GM18951 (cell line): ENCODE measurements around the gene C17orf107.

Experiments
- POLR2A ChIP-seq: IDR thresholded peaks from 4 replicates; pipeline ENCODE4 v1.6.1; 2011; ENCODE audit warnings: mild to moderate bottlenecking; ENCODE audit not compliant: insufficient read length, insufficient read depth; ENCODE audit errors: extremely low read depth
- in situ Hi-C: fragments of 300-500 bp; cut with MboI; formaldehyde crosslinking; loops from one replicate; pipeline ENCODE4 v1.12.0; 2022; ENCODE audit warnings: low sequenced_read_pairs, mixed read lengths, inconsistent platforms; ENCODE audit not compliant: unreplicated experiment

Gene C17orf107

GRCh38 chr17:4947010-4947410, 47.7 kb downstream of the C17orf107 start:
- in situ Hi-C loops, result no loop called here
- TF ChIP-seq POLR2A, result no peak

DNA sequence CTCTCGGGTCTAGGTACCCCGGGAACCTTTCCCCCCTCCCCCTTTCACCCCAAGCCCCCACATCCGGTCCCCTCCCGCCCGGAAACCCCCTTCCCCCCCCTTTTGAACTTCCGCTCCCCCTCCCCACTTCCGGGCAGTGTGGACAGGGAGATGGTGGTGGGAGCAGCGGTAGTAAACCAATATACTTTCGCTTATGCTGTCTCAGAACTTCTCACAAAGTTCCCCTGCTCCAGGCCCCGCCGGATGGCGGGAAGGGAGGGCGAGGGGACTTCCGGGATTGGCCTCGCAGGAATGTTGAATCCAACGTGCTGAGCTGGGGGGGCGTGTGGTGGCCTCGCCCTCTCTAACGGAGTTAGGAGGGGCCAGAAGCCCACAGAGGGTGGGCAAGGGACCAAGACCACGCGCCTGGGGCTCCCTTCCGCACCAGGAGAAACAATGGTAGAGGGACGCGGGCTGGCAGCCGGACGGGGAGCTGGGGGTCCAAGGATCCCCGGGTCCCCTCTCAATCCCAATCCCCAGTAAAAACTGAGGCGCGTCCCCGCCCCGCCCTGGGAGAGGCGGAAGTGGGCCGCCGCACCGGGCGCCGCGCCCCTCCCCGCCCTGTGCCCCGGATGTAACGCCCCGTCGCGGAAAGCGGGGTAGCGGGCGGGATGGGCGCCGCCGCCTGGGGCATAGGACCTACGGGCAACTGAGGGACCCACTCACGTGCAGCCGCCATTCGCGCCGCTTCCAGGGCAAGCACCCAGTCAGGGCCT, 48.3 kb downstream of the C17orf107 start:
- TF ChIP-seq POLR2A, result peak; percentile 49
- in situ Hi-C loops, result no loop called here

GRCh38 chr17:4948166-4948930, 49.0 kb downstream of the C17orf107 start, which contains the start of gene PFN1:
Gene PFN1 (minus strand): TSS chr17:4948530. CDS start chr17:4948394, 136 bp downstream.
- in situ Hi-C loops, result no loop called here
- TF ChIP-seq POLR2A, result peak; percentile 94

- in situ Hi-C loops, result no loop called here
- peak; percentile 51 for TF ChIP-seq POLR2A
These were observed 49.6 kb downstream of the C17orf107 start for GRCh38 chr17:4948931-4949320.

- TF ChIP-seq POLR2A, result peak; percentile 53
- in situ Hi-C loops, result no loop called here
These were observed 50.2 kb downstream of the C17orf107 start for GRCh38 chr17:4949321-4950074.

DNA sequence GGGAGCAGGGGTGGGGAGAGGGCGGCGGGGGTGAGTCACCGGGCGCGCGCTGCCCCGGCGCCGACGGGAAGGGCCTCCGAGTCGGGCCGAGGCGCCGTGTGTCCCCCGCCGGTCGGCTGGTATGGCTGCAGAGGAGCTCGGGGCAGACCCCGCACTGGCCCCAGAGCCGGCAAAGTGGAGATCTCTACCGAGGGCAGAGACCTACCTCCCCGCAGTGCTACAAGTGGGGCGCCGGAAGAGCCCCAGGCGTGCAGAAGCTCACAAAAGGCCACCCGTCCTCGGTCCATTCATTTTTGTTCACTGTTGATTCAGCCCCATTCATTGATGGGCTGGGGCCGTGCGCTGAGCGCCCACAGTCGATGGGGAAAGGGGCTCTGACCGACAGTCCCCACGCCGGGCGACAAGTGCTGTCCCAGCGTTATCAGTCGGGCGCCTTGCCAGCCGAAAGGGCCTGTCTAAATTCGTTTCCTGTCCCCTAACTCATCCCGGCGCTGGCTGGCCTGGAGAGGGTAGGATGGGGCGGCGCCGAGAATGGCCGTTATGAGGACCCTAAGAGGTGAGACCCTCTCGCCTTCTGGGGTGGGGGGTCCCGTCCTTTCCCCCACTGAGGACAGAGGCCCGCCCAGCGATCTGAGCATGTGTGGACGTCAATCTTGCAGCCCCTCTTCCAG, 50.9 kb downstream of the C17orf107 start:
- TF ChIP-seq POLR2A, result peak; percentile 56
- in situ Hi-C loops, result no loop called here

DNA sequence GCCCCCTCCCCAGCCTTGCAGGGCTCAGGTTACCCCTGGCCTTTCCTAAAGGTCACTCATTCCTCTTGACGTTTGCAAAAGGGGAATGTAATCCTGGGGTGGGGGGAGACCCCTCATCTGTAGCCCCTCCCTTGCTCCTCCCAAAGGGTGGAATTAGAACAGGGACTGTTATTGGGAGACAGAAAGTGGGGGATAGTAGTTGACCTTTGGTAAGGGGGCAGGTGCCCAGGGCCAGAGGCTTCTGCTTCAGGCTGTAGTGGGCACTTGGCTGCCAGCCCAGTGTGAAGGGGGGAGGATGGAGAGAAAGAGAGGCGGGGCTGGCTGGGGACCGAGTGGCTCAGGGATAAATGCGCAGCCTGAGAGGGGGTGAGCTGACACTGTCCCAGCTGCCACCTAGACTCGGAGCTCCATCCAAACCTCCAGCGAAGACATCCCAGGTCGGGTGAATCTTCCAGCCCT, 51.4 kb downstream of the C17orf107 start, which contains the start of gene ENO3:
Gene ENO3, plus strand, starts transcription at position 374 of the 459 bp plus-strand sequence. CDS start 711 bp downstream, outside the sequence.
- in situ Hi-C loops, result no loop called here

DNA sequence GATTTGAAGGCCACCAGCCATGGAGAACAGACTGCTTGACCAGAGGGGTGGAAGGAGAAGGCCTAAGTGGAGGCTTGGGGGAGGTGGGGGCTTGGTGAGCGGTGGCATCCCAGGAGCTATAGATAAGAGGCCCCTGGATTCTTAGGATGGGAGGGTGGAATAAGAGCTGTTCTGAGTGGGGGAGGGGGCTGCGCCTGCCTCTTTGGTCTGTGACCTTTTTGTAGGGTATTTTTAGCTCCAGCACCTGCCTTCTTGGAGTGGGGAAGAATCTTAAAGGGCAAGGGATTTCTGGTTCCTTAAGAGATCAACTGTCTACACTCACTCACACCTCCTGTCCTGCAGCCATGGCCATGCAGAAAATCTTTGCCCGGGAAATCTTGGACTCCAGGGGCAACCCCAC, 52.1 kb downstream of the C17orf107 start:
- in situ Hi-C loops, result no loop called here
- TF ChIP-seq POLR2A, result no peak

More for the DNA sequence above, 51.4 kb downstream of the C17orf107 start, which contains the start of gene ENO3:
- peak; percentile 31 for TF ChIP-seq POLR2A
